IMR-90 (cell line): ENCODE results near the gene PLCB4. TPM values are rescaled to one million over a fixed set of nuclear protein-coding genes. Genes with fewer than 3 reads are reported as not detected.
A peak's percentile ranks its signal among the peaks of the same experiment; 100 is the strongest.

Experiments used
- ATAC-seq: fragments of 200-7000 bp; cut with Tn5 transposase; 2 replicates; pipeline ENCODE4 v1.9.1; 2020; ENCODE audit warnings: low read depth, mild to moderate bottlenecking, moderate library complexity
- BruUV-seq: library from RNA; stranded (reverse); fragments of 400-500 nt; replicated peaks from 2 replicates; lab custom pipeline; 2021; lab: Mats Ljungman, UMichigan
- CTCF ChIA-PET: fragments of 300-600 bp; formaldehyde crosslinking; extraction: SDS; loops from one replicate; lab custom pipeline; 2021; ENCODE audit warnings: antibody characterized with exemption; lab: Yijun Ruan, JAX
- POLR2A ChIA-PET: fragments of 300-600 bp; sonication (Branson Sonifier 250); formaldehyde crosslinking; loops from one replicate; lab custom pipeline; 2022; ENCODE audit warnings: antibody characterized with exemption; ENCODE audit not compliant: unreplicated experiment; lab: Charles Lee
- DNase-seq: peaks from one replicate; pipeline ENCODE4 v3.0.0; 2013
- H2AFZ ChIP-seq: replicated peaks from 2 replicates; pipeline ENCODE3; 2013; ENCODE audit warnings: low read length, mild to moderate bottlenecking; ENCODE audit not compliant: poor library complexity
- H2AK5ac ChIP-seq: 2 replicates; pipeline ENCODE4 v1.6.1; 2013; ENCODE audit warnings: low read depth, low read length, inconsistent platforms
- H2AK9ac ChIP-seq: replicated peaks from 2 replicates; pipeline ENCODE3; 2013; ENCODE audit warnings: mild to moderate bottlenecking, low read depth, low read length, moderate library complexity; ENCODE audit not compliant: poor library complexity
- H2BK120ac ChIP-seq: 2 replicates; pipeline ENCODE4 v1.6.1; 2013; ENCODE audit warnings: low read depth, low read length, inconsistent platforms
- H2BK15ac ChIP-seq: 3 replicates; pipeline ENCODE4 v1.6.1; 2013; ENCODE audit warnings: low read depth, low read length, inconsistent platforms
- H2BK20ac ChIP-seq: 2 replicates; pipeline ENCODE4 v1.6.1; 2013; ENCODE audit warnings: low read depth, mild to moderate bottlenecking, inconsistent platforms, low read length, moderate library complexity
- H2BK5ac ChIP-seq: 2 replicates; pipeline ENCODE4 v1.6.1; 2013; ENCODE audit warnings: mild to moderate bottlenecking, low read depth, low read length, inconsistent platforms; ENCODE audit not compliant: poor library complexity, severe bottlenecking
- H3K14ac ChIP-seq: replicated peaks from 2 replicates; pipeline ENCODE4 v1.6.1; 2013; ENCODE audit warnings: low read depth, low read length, inconsistent platforms
- H3K18ac ChIP-seq: 2 replicates; pipeline ENCODE4 v1.6.1; 2013; ENCODE audit warnings: low read depth, low read length, control low read depth
- H3K23ac ChIP-seq: 2 replicates; pipeline ENCODE4 v1.6.1; 2013; ENCODE audit warnings: low read depth, low read length, inconsistent platforms
- H3K27ac ChIP-seq: 2 replicates; pipeline ENCODE4 v1.5.1; 2013; ENCODE audit warnings: mild to moderate bottlenecking, control low read depth, low read length; ENCODE audit not compliant: insufficient read depth
- H3K27me3 ChIP-seq: 2 replicates; pipeline ENCODE4 v1.6.1; 2013; ENCODE audit warnings: low read length; ENCODE audit not compliant: control insufficient read depth, insufficient read depth
- H3K36me3 ChIP-seq: 2 replicates; pipeline ENCODE4 v1.6.1; 2013; ENCODE audit warnings: low read length, mixed read lengths; ENCODE audit not compliant: control insufficient read depth, insufficient read depth
- H3K4ac ChIP-seq: 2 replicates; pipeline ENCODE4 v1.6.1; 2013; ENCODE audit warnings: low read depth, low read length, inconsistent platforms
- H3K4me1 ChIP-seq: 2 replicates; pipeline ENCODE4 v1.6.1; 2013; ENCODE audit warnings: low read length, mixed read lengths; ENCODE audit not compliant: control insufficient read depth, insufficient read depth
- H3K4me2 ChIP-seq: 2 replicates; pipeline ENCODE4 v1.6.1; 2013; ENCODE audit warnings: low read depth, mild to moderate bottlenecking, control low read depth, low read length, moderate library complexity
- H3K4me3 ChIP-seq: 2 replicates; pipeline ENCODE4 v1.5.1; 2013; ENCODE audit warnings: low read depth, mild to moderate bottlenecking, control low read depth, low read length, moderate library complexity; ENCODE audit not compliant: insufficient read depth
- H3K56ac ChIP-seq: 2 replicates; pipeline ENCODE4 v1.6.1; 2013; ENCODE audit warnings: low read length, inconsistent platforms; ENCODE audit not compliant: insufficient read depth; ENCODE audit errors: extremely low read depth
- H3K79me1 ChIP-seq, 2 experiments: 2 replicates each; pipeline ENCODE4 v1.6.1; 2013; ENCODE audit warnings: low read length in 2 of 2, inconsistent platforms in 1 of 2, low read depth in 1 of 2
- H3K9ac ChIP-seq: 2 replicates; pipeline ENCODE4 v1.6.1; 2013; ENCODE audit warnings: low read depth, low read length, control low read depth
- H3K9me1 ChIP-seq: 2 replicates; pipeline ENCODE4 v1.6.1; 2013; ENCODE audit warnings: low read length, inconsistent platforms; ENCODE audit not compliant: insufficient read depth
- H3K9me3 ChIP-seq: 2 replicates; pipeline ENCODE4 v1.6.1; 2013; ENCODE audit warnings: low read length; ENCODE audit not compliant: control insufficient read depth, insufficient read depth
- H4K20me1 ChIP-seq: 2 replicates; pipeline ENCODE4 v1.6.1; 2013; ENCODE audit warnings: low read length, inconsistent platforms; ENCODE audit not compliant: insufficient read depth
- H4K5ac ChIP-seq: 2 replicates; pipeline ENCODE4 v1.6.1; 2013; ENCODE audit warnings: mild to moderate bottlenecking, low read depth, low read length, control low read depth
- H4K8ac ChIP-seq, 2 experiments: 2 replicates each; pipeline ENCODE4 v1.6.1; 2013; ENCODE audit warnings: low read depth in 2 of 2, low read length in 2 of 2, control low read depth in 1 of 2, inconsistent platforms in 1 of 2
- H4K91ac ChIP-seq: 2 replicates; pipeline ENCODE4 v1.6.1; 2013; ENCODE audit warnings: low read depth, low read length, inconsistent platforms; ENCODE audit not compliant: insufficient read depth
- ELK1 ChIP-seq: fragments of 150-350 bp; IDR thresholded peaks from 2 replicates; pipeline ENCODE4 v1.6.1; 2016; ENCODE audit warnings: low read depth, mild to moderate bottlenecking, low read length, moderate library complexity, borderline replicate concordance
- FOS ChIP-seq: fragments of 150-350 bp; IDR thresholded peaks from 2 replicates; pipeline ENCODE4 v1.6.1; 2016; ENCODE audit warnings: low read depth, low read length
- dilution Hi-C: fragments of 300-500 bp; cut with HindIII; formaldehyde crosslinking; loops from one replicate; pipeline ENCODE4 v1.14.3; 2018; ENCODE audit warnings: low sequenced_read_pairs; ENCODE audit not compliant: unreplicated experiment
- in situ Hi-C: fragments of 300-500 bp; cut with MboI; formaldehyde crosslinking; loops from 3 replicates; pipeline ENCODE4 v1.14.3; 2019; ENCODE audit warnings: low sequenced_read_pairs, inconsistent platforms, mixed read lengths
- intact Hi-C: fragments of 100-400 bp; cut with micrococcal nuclease; formaldehyde crosslinking; loops from 2 replicates; pipeline ENCODE4 v1.10.0; 2022
- polyA plus RNA-seq, 3 experiments: library from polyadenylated mRNA; depleted of rRNA; stranded (reverse); fragments of >200 nt; gene quantifications; 2 replicates each; pipeline ENCODE4 v1.2.3, GENCODE V29; 2012; ENCODE audit warnings: low replicate concordance in 1 of 3
- total RNA-seq: library from RNA; depleted of rRNA; stranded (reverse); fragments of >200 nt; gene quantifications from 2 replicates; pipeline ENCODE4 v1.2.3, GENCODE V29; 2012

Gene PLCB4
- total and polyA plus RNA-seq, 2 of the 4 experiments (the other 2 are of a cell fraction): 12.5 to 24.0 TPM

- H3K9me1 ChIP-seq: peaks cover 12% of the 10 kb centered on the region
- in situ Hi-C loops: no loop called here
Observed at GRCh38 chr20:9294041-9294440, 225.2 kb downstream of the PLCB4 start.

More at GRCh38 chr20:9294041-9294440, 225.2 kb downstream of the PLCB4 start:
- Histone ChIP-seq H4K5ac (no peak overlapping the region), H2BK15ac (no peak overlapping the region), H2AK5ac (0 out of 2 replicates have a peak overlapping the region, but pooled peaks have one; percentile 32), H3K27ac (no peak overlapping the region), H3K18ac (no peak overlapping the region), H3K56ac (no peak overlapping the region), H4K91ac (peak overlapping the region; percentile 18; the same call in 1 of the 2 replicates), H4K8ac (no peak overlapping the region), H3K27me3 (no peaks in the 10 kb centered on the region), H3K4ac (no peak overlapping the region), H3K14ac (peak overlapping the region; percentile 23; the same call in 1 of the 2 replicates), H2BK5ac (no peak overlapping the region), H3K9ac (no peak overlapping the region), H2BK120ac (no peak overlapping the region), H3K4me3 (no peak overlapping the region), H3K4me1 (peaks cover 8% of the 10 kb centered on the region), H3K79me1 (peaks cover 15 to 46% of the 10 kb centered on the region in 2 experiments; a peak in 3 of 4 replicates), H2AK9ac (no peak overlapping the region), H4K20me1 (peaks cover 22% of the 10 kb centered on the region; the same call in 1 of the 2 replicates), H3K9me3 (no peaks in the 10 kb centered on the region), H2AFZ (no peak overlapping the region), H3K36me3 (no peaks in the 10 kb centered on the region), H3K23ac (no peak overlapping the region), H2BK20ac (0 out of 2 replicates have a peak overlapping the region, but pooled peaks have one; percentile 1), H3K4me2 (0 out of 2 replicates have a peak overlapping the region, but pooled peaks have one; percentile 60)
- ChIA-PET CTCF (interaction anchor here (0.6 to 0.8 kb wide), 2 partner anchors 9 to 14 kb away, joined by 3 to 4 read pairs; no protein-coding TSS in a partner anchor), POLR2A (no interaction called here)
- BruUV-seq: no TSS peak
- dilution Hi-C loops (no loop called here), intact Hi-C loops (no loop called here)
- peak; percentile 84 for DNase-seq
- ATAC-seq: peak; percentile 84
- peak; percentile 57 for TF ChIP-seq FOS
- no peak for TF ChIP-seq ELK1
